Stimulated activated CD4-positive, alpha-beta T cell treated with anti-CD3 and anti-CD28 coated beads, Interleukin-4, amount 100 ng/mL, for 4 hours (primary cell): ENCODE data around the gene ZBTB42.

ENCODE experiments used
- DNase-seq, 2 experiments: peaks; one replicate each; pipeline ENCODE4 v3.0.0-alpha.2; 2020

The ZBTB42 gene

DNA sequence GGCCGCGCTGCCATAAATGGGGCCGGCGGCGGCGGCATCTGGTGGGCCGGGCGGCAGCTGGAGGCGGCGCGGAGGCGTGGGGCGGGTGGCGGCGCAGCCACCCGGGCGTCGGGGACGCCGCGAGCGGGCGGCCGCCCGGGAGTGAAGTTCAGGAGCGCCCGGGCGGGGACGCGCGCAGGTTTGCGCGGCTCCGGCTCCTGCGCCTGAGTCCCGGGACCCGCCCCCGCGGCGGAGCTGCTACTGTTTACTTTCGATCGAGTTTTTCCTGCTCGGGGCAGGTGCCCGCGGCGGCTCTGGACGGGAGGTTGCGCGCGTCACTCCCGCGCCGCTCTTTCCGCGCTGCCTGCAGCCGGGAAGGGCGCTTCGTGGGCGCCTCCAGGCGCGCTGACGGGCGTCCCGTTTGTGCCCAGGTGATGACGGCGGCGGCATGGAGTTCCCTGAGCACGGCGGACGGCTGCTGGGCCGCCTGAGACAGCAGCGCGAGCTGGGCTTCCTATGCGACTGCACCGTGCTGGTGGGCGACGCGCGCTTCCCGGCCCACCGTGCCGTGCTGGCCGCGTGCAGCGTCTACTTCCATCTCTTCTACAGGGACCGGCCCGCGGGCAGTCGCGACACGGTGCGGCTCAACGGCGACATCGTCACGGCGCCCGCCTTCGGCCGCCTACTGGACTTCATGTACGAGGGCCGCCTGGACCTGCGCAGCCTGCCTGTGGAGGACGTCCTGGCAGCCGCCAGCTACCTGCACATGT is at the start of gene ZBTB42:
TSS of gene ZBTB42 (plus strand) at position 331 of the 749 bp plus-strand sequence. CDS start at position 428, 97 bp downstream.
- DNase-seq: peak; percentile 62 to 66

DNA sequence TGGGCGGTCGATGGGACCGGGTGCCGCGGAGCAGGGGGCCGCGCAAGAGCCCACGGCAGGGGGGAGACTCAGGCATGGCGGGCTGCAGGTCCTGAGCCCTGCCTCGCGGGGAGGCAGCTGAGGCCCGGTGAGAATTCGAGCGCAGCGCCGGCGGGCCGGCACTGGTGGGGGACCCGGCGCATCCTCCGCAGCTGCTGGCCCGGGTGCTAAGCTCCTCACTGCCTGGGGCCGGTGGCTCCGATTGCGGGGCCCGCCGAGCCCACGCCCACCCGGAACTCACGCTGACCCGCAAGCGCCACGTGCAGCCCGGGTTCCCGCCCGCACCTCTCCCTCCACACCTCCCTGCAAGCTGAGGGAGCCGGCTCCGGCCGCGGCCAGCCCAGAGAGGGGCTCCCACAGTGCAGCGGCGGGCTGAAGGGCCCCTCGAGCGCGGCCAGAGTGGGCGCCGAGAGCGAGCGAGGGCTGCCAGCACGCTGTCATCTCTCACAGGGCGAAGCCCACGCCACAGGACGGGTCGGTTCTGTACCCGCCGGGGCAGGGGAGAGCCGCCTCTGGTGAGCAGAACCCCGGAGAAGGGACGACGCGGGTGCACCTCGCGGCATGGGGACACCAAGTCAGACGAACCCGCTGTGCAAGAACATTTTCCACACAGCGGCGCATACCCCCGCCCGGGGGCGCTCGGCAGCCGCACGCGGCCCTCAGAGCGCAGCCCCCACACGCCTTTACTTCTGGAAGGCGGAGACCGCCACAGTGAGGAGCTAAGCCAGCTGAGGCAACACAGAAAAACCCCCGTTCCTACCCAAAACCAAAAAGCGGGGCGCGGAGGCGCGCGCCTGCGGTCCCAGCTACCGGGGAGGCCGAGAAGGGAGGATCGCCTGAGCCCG is 49.1 kb upstream of the ZBTB42 start:
- no peak for DNase-seq

DNA sequence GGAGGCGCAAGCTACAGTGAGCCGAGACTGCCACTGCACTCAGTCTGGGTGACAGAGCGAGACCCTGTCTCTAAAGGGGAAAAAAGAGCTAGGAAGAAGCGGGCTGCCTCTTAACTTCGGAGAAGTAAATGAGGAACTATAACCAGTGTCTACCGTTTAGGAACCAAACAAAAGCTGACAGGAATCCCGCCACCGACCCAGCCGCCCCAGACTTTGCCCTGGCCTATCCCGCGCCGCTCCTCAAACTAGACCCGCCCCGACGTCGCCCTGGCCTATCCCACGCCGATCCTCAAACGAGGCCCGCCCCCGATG is 48.5 kb upstream of the ZBTB42 start:
- DNase-seq: no peak

DNA sequence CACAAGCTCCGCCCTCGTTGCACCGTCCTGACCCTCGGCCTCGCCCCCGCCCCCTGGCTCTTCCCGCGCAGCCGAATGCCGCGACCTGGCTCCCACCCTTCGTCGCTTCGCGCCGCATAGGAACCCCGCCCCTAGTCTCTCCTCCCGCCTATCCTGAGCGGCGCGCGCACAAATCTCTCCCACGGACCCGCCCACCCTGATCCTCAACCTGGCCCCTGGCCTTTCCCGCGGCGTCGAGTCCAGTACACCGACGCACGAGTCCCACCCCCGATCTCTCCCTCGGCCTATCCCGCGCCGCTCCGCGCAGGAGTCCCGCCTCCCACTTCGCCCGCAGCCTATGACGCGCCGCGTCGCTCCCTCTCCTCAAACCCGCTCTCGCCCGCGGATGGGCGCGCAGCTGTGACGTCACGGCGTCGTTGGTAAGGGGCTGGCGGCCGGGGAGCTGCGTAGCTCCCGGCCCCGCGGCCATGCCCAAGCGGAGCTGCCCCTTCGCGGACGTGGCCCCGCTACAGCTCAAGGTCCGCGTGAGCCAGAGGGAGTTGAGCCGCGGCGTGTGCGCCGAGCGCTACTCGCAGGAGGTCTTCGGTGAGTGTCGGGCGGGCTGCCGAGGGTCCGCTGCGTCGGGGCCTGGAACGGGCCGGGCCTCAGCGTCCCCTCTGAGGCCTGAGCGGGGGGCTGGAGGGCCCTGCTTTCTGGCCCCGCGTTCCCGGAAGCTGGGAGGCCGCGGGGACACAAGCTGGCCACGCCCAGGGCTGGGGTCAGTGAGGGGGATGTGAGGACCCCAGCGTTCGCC is 48.0 kb upstream of the ZBTB42 start, which contains the start of gene SIVA1:
TSS of gene SIVA1 (plus strand) at position 413 of the 793 bp plus-strand sequence. CDS start at position 468, 55 bp downstream.
- DNase-seq: peak; percentile 99 to 100

DNA sequence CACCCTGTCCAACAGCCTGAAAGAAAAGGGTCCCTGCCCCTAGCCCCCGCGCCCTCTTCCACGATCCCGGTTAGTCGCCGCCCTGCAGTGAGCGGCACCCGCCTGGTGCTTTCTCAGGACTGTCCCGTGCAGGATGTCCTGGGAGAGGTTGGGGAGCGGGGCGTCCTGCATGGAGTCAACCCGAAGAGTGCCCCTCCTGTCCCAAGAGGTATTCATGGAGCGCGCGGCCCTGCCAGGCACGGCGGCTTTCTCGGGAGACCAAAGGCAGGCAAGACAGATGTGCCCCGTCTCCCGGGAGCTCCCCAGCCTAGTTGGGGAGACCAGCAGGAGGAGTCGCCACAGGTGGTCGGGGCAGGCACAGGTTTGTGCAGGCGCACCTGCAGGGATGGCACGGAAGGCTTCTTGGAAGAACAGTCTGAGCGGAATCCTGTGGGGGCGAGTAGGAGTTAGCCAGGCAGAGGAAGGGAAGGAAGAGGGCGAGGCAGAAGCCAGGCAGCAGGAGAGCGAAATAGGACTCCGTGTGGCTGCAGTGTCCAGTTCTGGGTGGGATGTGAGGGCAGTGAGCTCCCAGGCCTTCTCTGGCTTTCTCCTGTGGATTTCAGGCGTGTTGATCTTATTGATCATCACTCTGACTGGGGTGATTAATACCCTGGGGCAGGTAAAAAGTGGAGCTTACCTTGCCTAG is 47.2 kb upstream of the ZBTB42 start:
- DNase-seq: no peak

DNA sequence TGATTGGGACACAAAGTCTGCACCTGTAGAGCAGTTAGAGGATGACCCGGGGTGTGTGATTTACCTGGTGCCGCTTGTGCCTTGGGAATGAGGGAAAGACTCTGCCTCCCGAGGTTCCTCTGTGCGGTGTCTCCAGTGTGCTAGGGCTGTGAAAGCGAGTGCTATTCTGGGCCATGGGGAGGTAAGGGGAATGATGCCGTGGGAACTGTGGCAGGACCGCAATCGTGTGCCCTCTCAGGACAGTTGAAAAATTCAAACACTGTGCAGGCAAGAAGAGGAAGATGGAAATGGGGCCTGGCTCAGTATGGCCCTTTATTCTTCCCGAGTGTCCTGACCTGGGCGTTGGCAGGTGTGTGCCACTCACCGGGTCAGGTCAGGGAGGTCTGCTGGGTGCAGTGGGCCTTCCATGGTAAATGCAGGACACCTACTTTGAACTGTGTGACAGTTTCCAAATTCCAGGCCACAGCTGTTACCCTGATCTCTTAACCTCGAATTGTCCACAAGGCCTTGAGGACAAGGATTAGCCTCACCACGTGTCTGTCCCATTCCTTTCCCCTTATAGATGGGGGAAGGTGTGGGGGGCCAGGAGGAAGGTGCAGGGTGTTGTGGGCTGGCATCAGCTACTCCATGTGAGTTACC is 46.6 kb upstream of the ZBTB42 start:
- no peak for DNase-seq

DNA sequence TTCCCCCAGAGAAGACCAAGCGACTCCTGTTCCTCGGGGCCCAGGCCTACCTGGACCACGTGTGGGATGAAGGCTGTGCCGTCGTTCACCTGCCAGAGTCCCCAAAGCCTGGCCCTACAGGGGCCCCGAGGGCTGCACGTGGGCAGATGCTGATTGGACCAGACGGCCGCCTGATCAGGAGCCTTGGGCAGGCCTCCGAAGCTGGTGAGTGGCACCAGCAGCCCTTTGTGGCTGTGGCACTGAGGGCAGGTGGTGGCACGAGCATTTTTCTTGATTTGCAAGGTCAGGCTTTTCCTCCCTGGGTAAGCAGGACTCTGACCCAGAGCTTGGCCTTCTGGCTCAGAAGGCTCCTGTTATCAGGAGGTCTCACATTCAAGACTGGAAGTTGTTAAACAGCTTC is 45.3 kb upstream of the ZBTB42 start:
- no peak for DNase-seq

DNA sequence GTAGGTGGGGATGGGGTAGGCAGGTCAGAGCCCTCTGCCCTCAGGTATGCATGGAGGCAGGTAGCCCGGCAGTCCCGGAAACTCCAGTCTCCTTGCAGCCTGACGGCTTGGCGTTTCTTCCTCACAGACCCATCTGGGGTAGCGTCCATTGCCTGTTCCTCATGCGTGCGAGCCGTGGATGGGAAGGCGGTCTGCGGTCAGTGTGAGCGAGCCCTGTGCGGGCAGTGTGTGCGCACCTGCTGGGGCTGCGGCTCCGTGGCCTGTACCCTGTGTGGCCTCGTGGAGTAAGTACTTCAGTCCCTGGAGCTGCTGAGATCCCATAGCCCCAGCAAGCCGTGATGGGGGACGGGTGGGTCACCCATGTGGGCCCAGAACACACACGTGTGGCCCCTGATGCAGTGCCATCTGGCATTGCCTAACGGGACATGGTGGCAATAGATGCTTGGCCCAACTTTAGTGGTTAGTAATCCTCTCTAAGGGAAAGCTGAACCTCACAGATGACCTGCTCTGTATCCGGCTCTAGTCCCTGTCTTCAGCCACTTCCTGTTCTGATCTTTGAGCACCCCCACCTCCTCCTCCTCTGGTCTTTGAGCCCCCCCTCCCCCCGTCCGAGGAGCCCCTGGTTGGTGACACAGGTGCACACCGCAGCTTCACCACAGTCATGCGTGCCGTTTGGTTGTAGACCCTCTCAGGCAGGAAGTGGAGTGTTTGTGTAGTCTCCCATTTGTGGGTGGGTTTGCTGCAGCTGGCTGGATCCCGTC is 44.2 kb upstream of the ZBTB42 start:
- no peak for DNase-seq

DNA sequence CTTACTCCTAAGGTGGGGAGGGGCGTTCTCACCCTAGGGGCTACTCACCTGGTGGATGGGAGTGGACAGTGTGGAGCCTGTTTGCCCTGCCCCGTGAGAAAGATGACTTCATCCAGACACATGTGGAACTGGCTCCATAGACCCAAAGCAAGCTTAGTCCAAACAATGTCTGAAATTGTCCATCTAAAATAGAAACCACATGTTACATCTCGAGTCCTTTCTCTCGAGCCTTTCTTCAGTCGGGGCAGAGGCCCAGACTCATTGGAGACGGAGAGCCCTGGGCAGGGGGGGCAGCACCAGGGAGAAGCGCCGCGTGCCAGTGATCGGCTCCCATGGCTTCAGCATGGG is 43.7 kb upstream of the ZBTB42 start:
- no peak for DNase-seq

DNA sequence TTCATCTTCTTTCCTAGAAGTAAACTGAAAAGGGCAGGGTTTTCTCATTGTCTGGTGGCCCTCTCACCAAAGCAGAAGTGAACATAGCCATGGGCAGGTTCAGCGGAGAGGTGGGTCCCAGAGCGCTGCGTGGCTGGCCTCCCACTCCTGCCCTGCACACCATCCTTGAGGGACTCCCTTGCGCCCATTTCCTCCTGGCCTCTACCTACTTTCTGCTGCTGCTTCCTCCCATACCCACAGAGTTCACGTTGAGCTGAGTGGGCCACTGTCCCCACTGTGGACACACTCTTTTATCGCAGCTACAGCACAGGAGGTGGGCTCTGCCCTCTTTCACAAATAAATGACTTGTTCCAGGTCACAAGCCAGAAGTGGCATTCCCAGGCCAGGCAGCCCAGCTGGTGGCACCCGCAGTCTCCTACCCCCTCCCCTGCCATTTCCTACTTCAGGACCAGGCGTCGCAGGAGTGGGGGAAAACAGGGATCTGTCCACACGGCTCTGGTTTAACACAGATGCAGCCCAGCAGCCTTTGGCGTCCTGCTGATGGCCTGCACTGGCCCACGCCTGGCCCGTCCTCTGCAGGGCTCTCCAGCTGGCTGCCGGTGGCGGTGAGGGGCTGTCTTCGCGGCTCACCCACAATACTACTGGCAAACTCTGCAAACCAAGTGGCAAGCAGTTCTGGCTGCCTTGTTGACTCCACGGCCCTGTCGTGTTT is 43.1 kb upstream of the ZBTB42 start:
- DNase-seq: no peak

DNA sequence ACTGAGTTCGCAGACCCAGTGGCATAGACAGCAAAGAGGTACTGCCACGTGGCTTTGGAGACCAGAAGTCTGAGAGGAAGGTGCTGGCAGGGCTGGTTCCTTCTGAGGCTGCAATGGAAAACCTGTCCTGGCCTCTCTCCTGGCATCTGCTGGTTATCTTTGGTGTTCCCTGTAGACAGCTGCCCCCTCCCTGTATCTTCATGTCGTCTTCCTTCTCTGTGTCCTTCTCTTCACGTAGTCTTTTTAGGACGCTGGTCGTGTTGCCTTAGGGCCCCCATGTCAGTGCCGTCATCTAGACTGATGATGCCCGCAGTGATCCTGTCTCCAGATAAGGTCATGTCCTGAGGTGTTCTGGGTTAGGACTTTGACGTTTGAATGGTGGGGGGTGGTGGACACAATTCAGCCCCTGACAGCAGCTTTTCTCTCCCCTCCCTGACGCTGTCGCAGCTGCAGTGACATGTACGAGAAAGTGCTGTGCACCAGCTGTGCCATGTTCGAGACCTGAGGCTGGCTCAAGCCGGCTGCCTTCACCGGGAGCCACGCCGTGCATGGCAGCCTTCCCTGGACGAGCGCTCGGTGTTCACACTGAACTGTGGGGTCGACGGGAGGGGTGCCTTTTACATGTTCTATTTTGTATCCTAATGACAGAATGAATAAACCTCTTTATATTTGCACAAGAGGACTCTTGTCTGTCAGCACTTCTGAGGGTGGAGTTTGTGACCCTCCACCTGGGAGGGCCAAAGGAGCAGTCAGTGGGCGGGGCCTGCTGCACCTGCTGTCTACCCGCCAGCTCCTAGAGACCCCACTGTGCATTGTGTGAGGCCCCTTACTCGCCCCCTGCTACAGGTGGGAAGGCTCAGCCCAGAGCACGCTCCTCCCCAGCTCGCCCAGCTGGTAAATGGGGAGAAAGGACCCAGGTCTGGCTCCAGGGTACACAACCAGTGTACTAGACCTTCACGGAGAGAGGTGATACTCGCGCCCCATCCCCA is 41.6 kb upstream of the ZBTB42 start:
- no peak for DNase-seq

DNA sequence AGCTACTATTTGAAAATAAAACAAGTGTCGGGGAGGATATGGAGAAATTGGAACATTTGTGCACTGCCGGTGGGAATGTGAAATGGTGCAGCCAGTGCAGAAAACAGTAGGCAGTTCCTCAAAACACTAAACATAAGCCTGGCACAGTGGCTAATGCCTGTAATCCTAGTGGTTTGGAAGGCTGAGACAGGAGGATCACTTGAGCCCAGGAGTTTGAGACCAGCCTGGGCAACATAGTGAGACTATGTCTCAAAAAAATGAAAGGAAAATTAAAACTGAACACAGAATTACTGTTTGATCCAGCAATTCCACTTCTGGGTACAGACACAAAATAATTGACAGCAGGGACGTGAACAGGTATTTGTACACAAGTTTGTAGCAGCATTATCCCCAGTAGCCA is 35.4 kb upstream of the ZBTB42 start:
- DNase-seq: no peak

DNA sequence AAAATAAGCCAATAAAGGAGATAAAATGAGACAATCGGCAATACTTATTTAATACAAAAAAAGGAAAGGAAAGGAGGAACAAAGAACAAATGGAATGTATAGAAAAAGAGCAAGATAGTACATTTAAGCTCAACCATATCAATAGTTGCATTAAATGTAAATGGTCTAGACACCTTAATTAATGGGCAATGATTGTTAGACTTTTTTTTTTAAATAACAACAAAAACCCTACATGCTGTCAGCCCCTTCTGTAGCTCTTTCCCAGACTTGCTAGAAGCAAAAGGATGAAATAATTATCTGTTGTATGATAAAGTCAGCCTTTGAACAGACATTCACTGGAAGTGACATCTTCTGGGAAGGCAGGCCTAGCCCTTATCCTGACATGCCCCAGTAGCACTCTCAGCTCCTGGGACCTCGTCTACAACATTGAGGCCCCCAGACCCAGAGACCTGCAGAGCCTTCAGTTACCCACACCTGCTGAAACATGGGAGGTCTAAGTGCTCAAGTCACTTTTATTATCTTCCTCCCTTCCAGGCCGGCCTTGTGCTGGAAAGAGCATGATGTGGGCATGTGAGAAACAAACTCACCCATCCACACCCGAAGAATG is 34.5 kb upstream of the ZBTB42 start:
- DNase-seq: no peak

DNA sequence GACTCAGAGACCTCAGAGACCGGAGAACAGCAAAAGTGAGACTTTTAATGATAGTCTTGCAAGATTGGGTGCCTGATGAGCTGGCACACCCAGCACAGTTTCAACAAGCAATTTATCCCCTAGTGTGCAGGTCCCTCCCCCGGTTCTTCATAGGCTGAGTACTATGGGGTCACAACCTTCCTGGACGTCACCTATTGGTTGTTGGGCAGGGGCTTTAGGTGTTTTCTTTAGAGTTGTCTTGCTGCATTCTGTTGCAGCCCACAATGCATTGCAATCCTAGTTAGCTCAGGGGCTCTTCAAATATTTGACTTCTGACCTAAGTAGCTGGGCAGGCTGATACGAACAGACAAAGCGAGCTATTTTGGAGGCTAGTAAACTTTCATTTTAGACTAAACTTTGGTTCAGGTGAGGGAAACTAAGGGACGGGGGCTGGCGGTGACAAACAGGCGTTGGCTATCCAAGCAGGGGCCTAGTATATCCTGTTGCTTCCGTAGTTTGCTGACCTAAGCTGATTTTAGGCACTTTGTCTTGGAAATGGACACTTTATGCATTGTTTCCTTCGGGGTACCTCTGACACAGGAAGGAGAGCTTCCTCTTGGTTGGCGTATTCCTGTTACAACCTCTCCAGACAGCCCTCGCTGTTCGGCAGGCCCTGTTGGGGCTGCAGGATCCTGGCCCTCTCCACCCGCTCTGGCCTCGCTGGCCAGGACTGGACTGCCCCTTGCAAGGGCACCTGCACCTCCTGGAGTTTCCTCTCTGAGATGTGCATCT is 33.9 kb upstream of the ZBTB42 start:
- DNase-seq: no peak

DNA sequence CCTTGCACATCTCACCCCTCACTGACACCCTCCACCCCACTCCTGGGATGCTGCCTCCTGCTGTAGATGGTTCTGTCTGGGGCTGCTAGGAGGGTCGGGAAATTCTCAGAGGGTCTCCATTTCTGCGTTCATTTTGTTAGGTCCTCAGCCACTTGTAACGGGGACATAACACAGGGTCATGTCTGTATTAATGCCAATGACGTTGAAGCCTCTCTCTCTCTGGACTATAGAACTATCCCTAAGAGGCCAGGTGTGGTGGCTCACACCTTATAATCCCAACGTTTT is 33.3 kb upstream of the ZBTB42 start:
- DNase-seq: no peak

DNA sequence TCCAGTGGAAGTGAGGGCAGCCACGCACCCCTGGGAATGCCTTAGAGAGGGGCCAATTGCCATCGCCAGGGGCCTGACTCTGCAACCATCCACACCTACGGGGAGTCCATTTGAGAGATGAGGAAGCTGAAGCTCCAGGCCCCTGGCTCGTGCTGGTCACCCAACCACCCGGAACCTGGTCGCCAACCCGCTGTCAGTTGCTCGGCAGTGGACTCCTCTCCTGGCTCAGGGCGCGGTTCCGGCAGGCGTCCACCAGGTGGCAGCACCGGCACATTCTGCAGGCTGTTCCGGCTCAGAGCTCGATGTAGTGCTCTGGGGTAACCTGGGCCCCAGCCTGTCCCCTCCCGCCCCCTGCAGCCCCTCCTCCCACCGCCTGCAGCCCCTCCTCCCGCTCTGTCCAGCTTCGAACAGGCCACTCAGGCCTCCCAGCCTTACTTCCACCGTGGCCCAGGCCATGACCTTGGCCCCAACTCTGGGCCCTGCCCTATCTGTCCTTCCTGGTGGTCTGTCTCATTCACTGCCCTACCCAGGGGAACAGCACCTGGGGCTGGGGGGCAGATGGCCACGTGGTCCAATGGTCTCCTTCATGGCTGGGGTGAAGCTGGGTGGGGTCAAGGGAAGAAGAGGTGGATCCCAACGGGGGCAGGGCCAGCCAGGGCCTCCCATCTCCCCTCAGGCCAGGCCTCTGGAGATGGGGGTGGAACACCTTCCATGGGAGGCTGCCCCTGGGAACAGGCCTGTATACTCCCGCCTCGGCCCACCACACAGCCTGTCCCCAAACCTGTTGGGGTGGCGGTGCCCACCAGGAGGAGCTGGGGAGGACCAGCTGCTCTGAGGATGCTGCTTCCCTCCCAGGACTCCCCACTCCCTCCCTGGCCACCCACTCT is 32.2 kb upstream of the ZBTB42 start:
- peak; percentile 84 to 92 for DNase-seq

DNA sequence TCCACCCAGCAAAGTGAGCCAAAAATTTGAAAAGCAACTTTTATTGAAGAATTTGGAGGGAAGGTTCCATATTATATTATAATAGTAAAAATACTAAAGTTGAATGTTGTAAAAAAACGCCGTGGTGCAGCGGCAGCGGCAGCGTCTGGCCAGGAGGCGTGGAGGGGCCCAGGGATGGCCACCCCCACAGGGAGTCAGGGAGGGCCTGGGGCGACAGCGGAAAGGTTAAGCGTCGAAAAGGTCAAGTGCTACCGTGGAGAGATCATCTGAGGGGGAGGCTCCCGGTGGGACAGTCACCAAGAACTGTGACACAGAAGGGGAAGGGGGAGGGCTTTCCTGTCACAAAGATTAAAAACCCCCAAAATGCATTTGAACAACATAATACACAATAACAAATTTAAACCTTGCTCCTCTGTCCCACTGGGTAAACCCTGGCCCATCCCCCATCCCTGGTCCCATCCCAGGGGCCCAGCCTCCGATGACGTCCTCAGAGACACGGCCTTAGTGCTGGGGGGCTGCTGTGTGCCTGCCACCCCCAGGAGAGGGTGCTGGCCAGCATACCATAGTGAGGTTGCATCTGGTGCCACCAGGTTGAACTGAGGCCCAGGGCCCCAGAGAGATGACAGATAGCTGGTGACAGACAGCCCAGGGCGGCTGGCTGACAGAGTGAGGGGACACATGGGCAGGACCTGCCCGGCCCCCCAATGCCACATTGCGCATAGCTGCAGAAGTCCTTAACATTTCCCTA is 31.4 kb upstream of the ZBTB42 start:
- DNase-seq: no peak
